ENCODE data around the gene TNRC6A.

DNA sequence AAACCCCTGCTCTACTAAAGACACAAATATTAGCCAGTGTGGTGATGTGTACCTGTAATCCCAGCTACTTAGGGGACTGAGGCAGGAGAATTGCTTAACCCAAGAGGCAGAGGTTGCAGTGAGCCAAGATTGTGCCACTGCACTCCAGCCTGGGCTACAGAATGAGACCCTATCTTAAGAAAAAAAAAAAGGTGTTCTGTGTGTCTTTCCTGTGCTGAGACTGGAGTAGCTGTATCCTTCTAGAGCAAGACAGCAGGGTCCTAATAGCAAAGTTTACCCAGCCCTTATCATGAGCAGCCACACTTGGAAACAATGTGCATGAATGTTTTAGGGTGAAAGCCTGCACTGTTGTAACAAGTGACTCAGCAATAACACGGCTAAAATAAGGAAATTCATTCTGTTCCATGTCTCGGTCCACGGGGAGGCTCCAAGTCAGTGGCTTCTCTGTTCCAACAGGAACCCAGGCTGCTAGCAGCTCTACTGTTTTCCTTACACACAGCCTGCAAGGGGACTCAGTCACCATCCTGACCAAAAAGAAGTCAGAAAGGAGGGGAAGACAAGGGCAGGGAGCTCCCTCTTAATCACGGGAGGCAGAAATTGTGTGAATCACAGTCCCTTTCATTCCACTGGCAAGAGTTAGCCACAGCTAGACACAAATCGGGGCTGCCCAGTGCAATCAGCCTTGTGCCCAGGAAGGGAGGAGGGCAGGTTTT lies 109.3 kb downstream of the TNRC6A start:
- no peak for TF ChIP-seq SNRNP70 (IDR thresholded peaks at IDR 0.05; ENCODE audit: low read depth, low read length)
- peak; percentile 53; the same call in 1 of the 2 replicates for TF ChIP-seq HMG20A (CRISPR knock-in tag; IDR thresholded peaks at IDR 0.05; ENCODE audit: borderline replicate concordance)
- no peak for TF ChIP-seq ZNF282 (IDR thresholded peaks at IDR 0.05; ENCODE audit: partially characterized antibody)
- no peak for TF ChIP-seq NFKBIZ (CRISPR knock-in tag; IDR thresholded peaks at IDR 0.05)
- no peak for TF ChIP-seq EZH2 (conservative IDR thresholded peaks at IDR 0.05; ENCODE audit: low read depth, low read length)
- TF ChIP-seq SIN3A (IDR thresholded peaks at IDR 0.05; ENCODE audit: borderline replicate concordance, low read depth, low read length), result no peak
- TF ChIP-seq HCFC1 (IDR thresholded peaks at IDR 0.05; ENCODE audit: low read depth, low read length), result no peak
- no peak for TF ChIP-seq ARNT (IDR thresholded peaks at IDR 0.05)
- no peak for TF ChIP-seq ZNF616 (CRISPR knock-in tag; IDR thresholded peaks at IDR 0.05; ENCODE audit: low read depth)
- no peak for TF ChIP-seq ZNF629 (CRISPR knock-in tag; conservative IDR thresholded peaks at IDR 0.05)
